ENCODE results near the gene CDC45. TPM values are rescaled to one million over a fixed set of nuclear protein-coding genes. Genes with fewer than 3 reads are reported as not detected.
"Not testable (repeated sequence)": the region's sequence is repeated elsewhere in the genome, so short reads cannot be mapped to it uniquely, and the experiment has no call there.

CDC45 gene
- polyA plus RNA-seq, 1 donor (not counting 4 experiments of a cell fraction or from before 2014, with no cell fraction given), result 22.7 TPM

GRCh38 chr22:19434829-19435580, 44.7 kb upstream of the CDC45 start:
- H3K36me3 ChIP-seq (ENCODE audit: control insufficient read depth in 2 of 2, extremely low read depth in 1 of 2, insufficient read depth in 2 of 2, low read length in 2 of 2), result peaks cover 7 to 17% of the 10 kb centered on the region in 2 experiments
- no peaks in the 10 kb centered on the region for H3K9me1 ChIP-seq (ENCODE audit: control insufficient read depth, extremely low read depth, insufficient read depth, low read length)
- H3K79me2 ChIP-seq (ENCODE audit: control insufficient read depth, insufficient read depth, low read length), result peaks cover 14% of the 10 kb centered on the region
- FAIRE-seq, result no peak
- DNase-seq (ENCODE audit: low read depth, low spot score), result no peak
- H3K4me3 ChIP-seq (ENCODE audit: control insufficient read depth in 2 of 3, extremely low read depth in 1 of 3, insufficient read depth in 2 of 3, low read depth in 1 of 3, low read length in 3 of 3), result no peak overlapping the region
- H3K4me2 ChIP-seq (ENCODE audit: control insufficient read depth, extremely low read depth, insufficient read depth, low read depth, low read length), result no peak overlapping the region
- dilution Hi-C loops (cut with MboI; ENCODE audit: extremely low pct_ligation_motif_present, low sequenced_read_pairs), result no loop called here
- H3K4me1 ChIP-seq (ENCODE audit: control insufficient read depth, extremely low read depth, insufficient read depth, low read length), result peaks cover 8% of the 10 kb centered on the region
- H3K9ac ChIP-seq (ENCODE audit: control insufficient read depth, extremely low read depth, insufficient read depth, low read length), result no peak overlapping the region
- H2AFZ ChIP-seq (ENCODE audit: control insufficient read depth, low read length), result no peak overlapping the region
- H3K9me3 ChIP-seq (ENCODE audit: control insufficient read depth, low read depth, low read length), result no peaks in the 10 kb centered on the region
- no peak overlapping the region for H3K27ac ChIP-seq (ENCODE audit: control insufficient read depth, insufficient read depth, low read length)
- no peaks in the 10 kb centered on the region for H3K27me3 ChIP-seq (ENCODE audit: control insufficient read depth, extremely low read depth, insufficient read depth, low read length)
- TF ChIP-seq CTCF (optimal IDR thresholded peaks at IDR 0.05 in 1 of 3, IDR thresholded peaks at IDR 0.05 in 1 of 3, conservative IDR thresholded peaks at IDR 0.05 in 1 of 3; ENCODE audit: extremely low read depth in 1 of 3, insufficient read depth in 2 of 3, low read length in 3 of 3) (no peak), EZH2 (IDR thresholded peaks at IDR 0.05; ENCODE audit: low read length) (no peak)
- H4K20me1 ChIP-seq (ENCODE audit: control insufficient read depth, extremely low read depth, insufficient read depth, low read length), result peaks cover 3% of the 10 kb centered on the region

- DNase-seq (ENCODE audit: low read depth, low spot score); H3K27ac ChIP-seq (ENCODE audit: control insufficient read depth, insufficient read depth, low read length); dilution Hi-C loops (cut with MboI; ENCODE audit: extremely low pct_ligation_motif_present, low sequenced_read_pairs); H3K9me1 ChIP-seq (ENCODE audit: control insufficient read depth, extremely low read depth, insufficient read depth, low read length); H3K9ac ChIP-seq (ENCODE audit: control insufficient read depth, extremely low read depth, insufficient read depth, low read length); H2AFZ ChIP-seq (ENCODE audit: control insufficient read depth, low read length); H3K79me2 ChIP-seq (ENCODE audit: control insufficient read depth, insufficient read depth, low read length); H3K4me3 ChIP-seq (ENCODE audit: control insufficient read depth in 2 of 3, extremely low read depth in 1 of 3, insufficient read depth in 2 of 3, low read depth in 1 of 3, low read length in 3 of 3); FAIRE-seq; H3K9me3 ChIP-seq (ENCODE audit: control insufficient read depth, low read depth, low read length); H4K20me1 ChIP-seq (ENCODE audit: control insufficient read depth, extremely low read depth, insufficient read depth, low read length); H3K4me1 ChIP-seq (ENCODE audit: control insufficient read depth, extremely low read depth, insufficient read depth, low read length); H3K27me3 ChIP-seq (ENCODE audit: control insufficient read depth, extremely low read depth, insufficient read depth, low read length); H3K4me2 ChIP-seq (ENCODE audit: control insufficient read depth, extremely low read depth, insufficient read depth, low read depth, low read length): not testable (repeated sequence)
- peaks cover 7 to 15% of the 10 kb centered on the region in 2 experiments for H3K36me3 ChIP-seq (ENCODE audit: control insufficient read depth in 2 of 2, extremely low read depth in 1 of 2, insufficient read depth in 2 of 2, low read length in 2 of 2)
Measured at GRCh38 chr22:19436444-19437161, 43.1 kb upstream of the CDC45 start.
